ENCODE data around the gene KMT2C. TPM values are rescaled to one million over a fixed set of nuclear protein-coding genes. Genes with fewer than 3 reads are reported as not detected.

The KMT2C gene
- total RNA-seq, 1 donor from 2014 or later: 136 TPM

DNA sequence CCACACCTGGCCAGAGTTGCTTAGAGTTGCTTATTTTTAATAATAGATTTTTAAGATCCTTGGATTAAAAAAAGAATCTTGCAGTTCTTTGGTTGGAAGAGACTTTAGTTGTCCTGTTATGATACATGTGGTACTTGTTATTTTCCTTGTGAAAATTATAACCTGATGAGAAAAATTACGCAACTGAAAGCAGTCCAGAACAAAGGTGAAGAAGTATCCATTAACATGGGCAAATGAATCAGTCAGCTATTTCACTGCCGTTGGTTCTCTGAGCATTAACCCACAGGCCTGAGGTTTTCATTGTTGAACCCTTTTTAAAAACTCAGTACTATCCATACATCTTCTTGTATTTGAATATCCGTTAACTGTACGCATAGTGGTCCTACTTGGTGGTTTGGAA lies 342.1 kb downstream of the KMT2C start:
- peaks cover 8% of the 10 kb centered on the region for H3K9me3 Mint-ChIP-seq (ENCODE audit: unreplicated experiment)
- TF ChIP-seq, protein P1, sequence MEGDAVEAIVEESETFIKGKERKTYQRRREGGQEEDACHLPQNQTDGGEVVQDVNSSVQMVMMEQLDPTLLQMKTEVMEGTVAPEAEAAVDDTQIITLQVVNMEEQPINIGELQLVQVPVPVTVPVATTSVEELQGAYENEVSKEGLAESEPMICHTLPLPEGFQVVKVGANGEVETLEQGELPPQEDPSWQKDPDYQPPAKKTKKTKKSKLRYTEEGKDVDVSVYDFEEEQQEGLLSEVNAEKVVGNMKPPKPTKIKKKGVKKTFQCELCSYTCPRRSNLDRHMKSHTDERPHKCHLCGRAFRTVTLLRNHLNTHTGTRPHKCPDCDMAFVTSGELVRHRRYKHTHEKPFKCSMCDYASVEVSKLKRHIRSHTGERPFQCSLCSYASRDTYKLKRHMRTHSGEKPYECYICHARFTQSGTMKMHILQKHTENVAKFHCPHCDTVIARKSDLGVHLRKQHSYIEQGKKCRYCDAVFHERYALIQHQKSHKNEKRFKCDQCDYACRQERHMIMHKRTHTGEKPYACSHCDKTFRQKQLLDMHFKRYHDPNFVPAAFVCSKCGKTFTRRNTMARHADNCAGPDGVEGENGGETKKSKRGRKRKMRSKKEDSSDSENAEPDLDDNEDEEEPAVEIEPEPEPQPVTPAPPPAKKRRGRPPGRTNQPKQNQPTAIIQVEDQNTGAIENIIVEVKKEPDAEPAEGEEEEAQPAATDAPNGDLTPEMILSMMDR (IDR thresholded peaks at IDR 0.05; ENCODE audit: partially characterized antibody, unreplicated experiment): no peak
- H3K4me1 Mint-ChIP-seq (ENCODE audit: low read depth, unreplicated experiment): no peaks in the 10 kb centered on the region
- H3K36me3 Mint-ChIP-seq (ENCODE audit: unreplicated experiment): peaks cover 8% of the 10 kb centered on the region
- no peak for DNase-seq
- H3K4me3 Mint-ChIP-seq (ENCODE audit: unreplicated experiment): no peak overlapping the region
- H3K27ac Mint-ChIP-seq (ENCODE audit: unreplicated experiment): no peak overlapping the region
- no peaks in the 10 kb centered on the region for H3K27me3 Mint-ChIP-seq (ENCODE audit: unreplicated experiment)

DNA sequence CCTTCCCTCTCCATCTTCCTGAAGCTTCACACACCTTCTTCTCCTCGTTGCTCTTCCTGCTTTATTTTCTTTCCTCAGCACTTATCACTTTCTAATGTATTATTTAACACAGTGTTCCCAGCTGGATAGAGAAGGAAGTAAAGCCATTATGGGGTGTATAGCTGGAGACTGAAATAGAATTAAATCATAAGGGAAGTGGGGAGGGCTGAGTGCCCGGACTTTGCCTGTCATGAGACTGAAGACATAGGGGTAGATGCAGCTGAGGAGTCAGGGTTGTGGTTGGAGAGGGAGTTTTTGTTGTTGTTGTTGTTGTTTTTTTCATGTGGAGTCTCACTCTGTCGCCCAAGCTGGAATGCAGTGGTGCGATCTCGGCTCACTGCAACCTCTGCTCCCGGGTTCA lies 345.1 kb downstream of the KMT2C start:
- no peak for DNase-seq
- no peaks in the 10 kb centered on the region for H3K4me1 Mint-ChIP-seq (ENCODE audit: low read depth, unreplicated experiment)
- H3K4me3 Mint-ChIP-seq (ENCODE audit: unreplicated experiment): no peak overlapping the region
- H3K27me3 Mint-ChIP-seq (ENCODE audit: unreplicated experiment): no peaks in the 10 kb centered on the region
- H3K27ac Mint-ChIP-seq (ENCODE audit: unreplicated experiment): no peak overlapping the region
- H3K9me3 Mint-ChIP-seq (ENCODE audit: unreplicated experiment): peaks cover 8% of the 10 kb centered on the region
- TF ChIP-seq, protein P1 (IDR thresholded peaks at IDR 0.05; ENCODE audit: partially characterized antibody, unreplicated experiment): no peak
- peaks cover 16% of the 10 kb centered on the region for H3K36me3 Mint-ChIP-seq (ENCODE audit: unreplicated experiment)

DNA sequence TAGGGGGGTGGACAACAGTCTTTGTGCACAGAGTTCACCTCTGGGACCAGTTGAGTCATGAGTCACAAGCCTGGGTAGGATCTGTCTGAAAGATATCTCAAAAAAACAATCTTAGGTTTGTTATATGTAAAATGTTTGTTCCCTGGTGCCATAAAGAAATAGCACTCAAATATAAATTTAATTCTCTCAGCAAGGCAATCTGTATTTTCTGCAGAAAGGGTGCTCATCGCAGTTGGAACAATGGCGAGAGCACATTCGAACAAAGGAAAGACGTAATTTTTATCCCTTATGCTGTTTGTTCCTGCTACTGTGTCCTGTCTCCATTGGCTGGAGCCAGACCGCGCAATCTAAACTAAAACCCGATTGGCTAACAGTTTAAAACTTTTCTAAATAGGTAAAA lies 346.6 kb downstream of the KMT2C start:
- DNase-seq: no peak
- Mint-ChIP-seq H3K9me3 (ENCODE audit: unreplicated experiment) (peaks cover 8% of the 10 kb centered on the region), H3K4me1 (ENCODE audit: low read depth, unreplicated experiment) (no peaks in the 10 kb centered on the region), H3K27me3 (ENCODE audit: unreplicated experiment) (no peaks in the 10 kb centered on the region), H3K4me3 (ENCODE audit: unreplicated experiment) (no peak overlapping the region), H3K27ac (ENCODE audit: unreplicated experiment) (no peak overlapping the region), H3K36me3 (ENCODE audit: unreplicated experiment) (peaks cover 16% of the 10 kb centered on the region)
- TF ChIP-seq, protein P1 (IDR thresholded peaks at IDR 0.05; ENCODE audit: partially characterized antibody, unreplicated experiment): no peak

DNA sequence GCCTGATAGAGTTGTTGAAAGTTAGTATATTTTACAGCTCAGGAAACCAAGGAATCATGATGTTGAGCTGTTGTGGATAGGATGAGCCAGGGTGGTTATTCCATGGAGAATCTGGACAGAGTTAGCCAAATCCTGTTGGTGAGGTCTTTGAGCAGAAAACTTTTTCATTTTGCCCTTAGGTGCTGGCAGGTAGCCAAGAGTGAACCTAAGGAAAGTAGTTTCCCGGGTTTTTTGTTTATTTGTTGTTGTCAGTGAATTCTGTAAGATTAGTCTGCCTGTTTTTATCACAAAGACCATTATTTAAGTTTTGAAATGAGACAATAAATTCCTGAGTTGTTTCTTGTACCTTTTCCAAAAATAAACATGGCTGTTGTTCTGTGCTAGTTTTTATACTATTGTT lies 349.3 kb downstream of the KMT2C start:
- Mint-ChIP-seq H3K9me3 (ENCODE audit: unreplicated experiment) (peaks cover 7% of the 10 kb centered on the region), H3K4me1 (ENCODE audit: low read depth, unreplicated experiment) (no peaks in the 10 kb centered on the region), H3K4me3 (ENCODE audit: unreplicated experiment) (no peak overlapping the region), H3K27ac (ENCODE audit: unreplicated experiment) (no peak overlapping the region), H3K36me3 (ENCODE audit: unreplicated experiment) (peaks cover 16% of the 10 kb centered on the region), H3K27me3 (ENCODE audit: unreplicated experiment) (no peaks in the 10 kb centered on the region)
- DNase-seq: no peak
- TF ChIP-seq, protein P1 (IDR thresholded peaks at IDR 0.05; ENCODE audit: partially characterized antibody, unreplicated experiment): no peak

DNA sequence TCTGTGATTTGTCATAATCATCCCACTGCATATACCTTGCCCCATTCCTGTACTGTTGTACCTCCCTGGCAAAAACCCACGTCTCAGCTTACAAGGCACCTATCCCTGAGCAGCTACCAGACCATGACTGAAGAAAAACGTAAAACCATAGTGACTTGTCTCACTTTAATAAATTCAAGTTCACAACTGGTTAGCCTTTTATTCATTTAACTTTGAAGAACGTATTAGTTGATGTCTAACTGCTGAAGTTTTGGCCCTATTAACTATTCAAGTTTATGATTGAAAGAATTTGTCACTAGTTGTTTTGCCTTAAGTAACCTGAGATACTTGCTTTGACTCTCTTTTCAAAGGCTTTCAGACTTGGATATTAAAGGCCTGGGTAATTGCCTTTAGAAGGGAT lies 350.7 kb downstream of the KMT2C start:
- no peak for DNase-seq
- Mint-ChIP-seq H3K4me1 (ENCODE audit: low read depth, unreplicated experiment) (no peaks in the 10 kb centered on the region), H3K27me3 (ENCODE audit: unreplicated experiment) (no peaks in the 10 kb centered on the region), H3K4me3 (ENCODE audit: unreplicated experiment) (no peak overlapping the region), H3K9me3 (ENCODE audit: unreplicated experiment) (peaks cover 6% of the 10 kb centered on the region), H3K27ac (ENCODE audit: unreplicated experiment) (no peak overlapping the region), H3K36me3 (ENCODE audit: unreplicated experiment) (peaks cover 16% of the 10 kb centered on the region)
- TF ChIP-seq, protein P1 (IDR thresholded peaks at IDR 0.05; ENCODE audit: partially characterized antibody, unreplicated experiment): no peak

Other genes starting within 250 kb of the KMT2C start
- gene XRCC2, start 240.1 kb upstream of the KMT2C start, total RNA-seq (ENCODE audit: unreplicated experiment): 3.0 TPM